Limb (tissue), 2 donors: ENCODE measurements around the gene DKK1.
"Not testable (repeated sequence)": the region's sequence is repeated elsewhere in the genome, so short reads cannot be mapped to it uniquely, and the experiment has no call there.

Experiments
- DNase-seq, 2 donors: peaks; one replicate each; pipeline ENCODE4 v3.0.0-alpha.2; 2016; ENCODE audit errors: extremely low spot score in 2 of 2

Gene DKK1

GRCh38 chr10:52365547-52366432 lies 51.7 kb downstream of the DKK1 start:
- DNase-seq = not testable (repeated sequence)
